DMS 273 (cell line): ENCODE measurements around the gene TKFC.

Experiments
- DNase-seq: peaks from one replicate; lab custom pipeline; 2025; ENCODE audit not compliant: unreplicated experiment; lab: John Stamatoyannopoulos, UW

Gene TKFC

DNA sequence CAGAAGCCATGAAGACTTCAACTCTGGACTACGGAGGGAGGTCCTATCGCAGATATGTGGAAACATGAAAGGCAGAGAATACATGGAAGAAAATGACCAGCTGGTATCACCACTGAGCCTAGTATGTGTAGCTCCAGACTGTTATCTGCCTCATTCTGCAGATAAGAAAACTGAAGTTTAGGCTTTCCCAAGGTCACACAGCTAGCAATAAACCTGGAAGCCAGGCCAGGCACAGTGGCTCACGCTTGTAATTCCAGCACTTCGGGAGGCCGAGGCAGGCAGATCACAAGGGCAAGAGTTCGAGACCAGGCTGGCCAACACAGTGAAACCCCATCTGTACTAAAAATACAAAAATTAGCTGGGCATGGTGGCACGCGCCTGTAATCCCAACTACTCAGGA, 22.3 kb upstream of the TKFC start:
- DNase-seq: no peak

DNA sequence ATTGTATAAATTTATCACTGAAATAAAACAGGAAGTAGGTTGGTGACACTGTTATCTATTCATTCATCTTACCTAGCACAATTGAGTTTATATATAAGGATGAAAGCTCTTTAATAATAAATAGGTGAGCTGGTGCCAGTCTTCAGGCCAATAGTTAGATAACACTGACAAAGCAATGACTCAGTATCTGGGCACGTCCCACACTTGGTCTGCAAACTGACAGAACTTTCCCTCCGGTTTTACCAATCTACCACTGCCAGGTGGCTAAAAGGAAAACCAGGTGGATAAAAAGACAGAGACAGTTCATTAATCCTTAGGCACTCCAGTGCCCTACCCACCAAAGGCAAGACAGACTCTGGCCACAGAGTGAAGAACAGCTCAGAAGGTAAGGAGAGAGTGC, 17.8 kb upstream of the TKFC start:
- DNase-seq: no peak

DNA sequence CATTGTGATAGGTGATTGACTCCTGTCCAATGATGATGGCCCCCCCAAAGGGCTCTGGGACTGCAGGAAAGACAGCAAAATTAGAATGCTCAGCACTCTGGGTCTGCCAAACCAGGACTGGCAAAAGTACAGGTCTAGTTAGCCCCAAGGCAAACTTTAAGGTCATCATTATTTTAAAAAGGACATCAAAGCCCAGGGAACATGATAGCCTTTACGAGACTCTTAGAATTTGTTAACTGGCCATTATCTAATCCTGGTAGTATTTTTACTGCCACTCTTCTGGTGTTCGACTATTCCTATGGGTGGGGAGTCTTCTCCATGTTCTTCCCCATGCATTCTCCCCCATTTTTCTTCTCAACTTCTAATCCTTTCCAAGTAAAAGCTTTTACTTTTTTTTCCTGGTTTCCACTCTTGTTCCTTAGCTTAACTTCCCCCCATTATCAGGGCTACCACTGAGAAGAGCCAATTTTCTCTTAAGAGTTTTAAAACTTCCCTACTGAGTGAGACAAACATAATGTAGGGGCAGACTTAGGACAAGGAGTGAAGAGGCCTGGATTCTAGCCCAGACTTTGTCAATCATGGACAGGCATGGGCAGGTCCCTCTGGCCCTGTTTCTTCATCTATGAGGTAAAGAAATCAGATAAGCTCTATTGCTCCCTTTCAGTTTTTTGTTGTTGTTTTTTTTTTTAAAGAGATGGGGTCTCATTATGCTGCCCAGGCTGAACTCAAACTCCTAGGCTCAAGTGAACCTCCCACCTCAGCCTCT, 7.2 kb upstream of the TKFC start:
- DNase-seq: peak; percentile 62

GRCh38 chr11:61327669-61328071, 5.4 kb upstream of the TKFC start:
- no peak for DNase-seq

GRCh38 chr11:61328351-61328750, 4.7 kb upstream of the TKFC start:
- no peak for DNase-seq

DNA sequence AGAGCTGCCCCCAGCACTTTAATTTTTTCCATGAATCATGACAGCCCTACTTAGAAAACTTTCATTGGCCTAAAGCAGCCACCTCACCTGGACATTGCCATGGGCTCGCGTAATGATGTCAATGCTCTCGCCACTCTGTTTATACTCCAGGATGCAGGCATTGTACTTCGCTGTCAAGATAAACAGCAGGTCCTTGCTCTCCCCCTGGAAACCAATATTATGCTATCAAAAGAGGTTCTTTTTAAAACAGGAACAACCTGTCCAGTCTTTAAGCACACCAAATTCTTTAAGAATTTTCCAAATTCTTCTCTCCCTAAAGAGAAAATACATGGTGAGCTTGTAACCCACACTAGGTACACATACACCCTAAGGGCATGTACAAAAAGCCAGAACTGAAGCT, 3.2 kb upstream of the TKFC start:
- no peak for DNase-seq

DNA sequence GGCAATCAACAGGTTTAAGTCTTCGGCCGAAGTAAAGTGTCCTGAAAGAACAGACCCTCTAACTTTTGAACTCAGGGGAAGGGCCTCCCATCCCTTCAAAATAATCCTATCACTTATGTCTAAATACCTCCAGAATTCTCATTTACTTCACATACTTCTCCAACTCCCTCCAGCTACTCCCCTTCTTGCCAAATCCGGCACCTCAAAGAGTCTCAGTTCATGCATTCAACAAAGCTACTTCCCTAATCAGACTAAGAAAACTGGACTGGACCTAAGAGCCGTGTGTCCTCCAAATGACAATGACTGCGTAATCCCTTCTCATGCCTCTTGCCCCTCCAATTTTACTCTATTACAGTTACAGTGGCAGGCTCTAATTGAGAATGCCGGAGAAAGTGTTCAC, 1.4 kb upstream of the TKFC start:
- no peak for DNase-seq

GRCh38 chr11:61332281-61332796, 689 bp upstream of the TKFC start:
- DNase-seq: peak; percentile 51

GRCh38 chr11:61333550-61334433, 764 bp downstream of the TKFC start:
- no peak for DNase-seq

DNA sequence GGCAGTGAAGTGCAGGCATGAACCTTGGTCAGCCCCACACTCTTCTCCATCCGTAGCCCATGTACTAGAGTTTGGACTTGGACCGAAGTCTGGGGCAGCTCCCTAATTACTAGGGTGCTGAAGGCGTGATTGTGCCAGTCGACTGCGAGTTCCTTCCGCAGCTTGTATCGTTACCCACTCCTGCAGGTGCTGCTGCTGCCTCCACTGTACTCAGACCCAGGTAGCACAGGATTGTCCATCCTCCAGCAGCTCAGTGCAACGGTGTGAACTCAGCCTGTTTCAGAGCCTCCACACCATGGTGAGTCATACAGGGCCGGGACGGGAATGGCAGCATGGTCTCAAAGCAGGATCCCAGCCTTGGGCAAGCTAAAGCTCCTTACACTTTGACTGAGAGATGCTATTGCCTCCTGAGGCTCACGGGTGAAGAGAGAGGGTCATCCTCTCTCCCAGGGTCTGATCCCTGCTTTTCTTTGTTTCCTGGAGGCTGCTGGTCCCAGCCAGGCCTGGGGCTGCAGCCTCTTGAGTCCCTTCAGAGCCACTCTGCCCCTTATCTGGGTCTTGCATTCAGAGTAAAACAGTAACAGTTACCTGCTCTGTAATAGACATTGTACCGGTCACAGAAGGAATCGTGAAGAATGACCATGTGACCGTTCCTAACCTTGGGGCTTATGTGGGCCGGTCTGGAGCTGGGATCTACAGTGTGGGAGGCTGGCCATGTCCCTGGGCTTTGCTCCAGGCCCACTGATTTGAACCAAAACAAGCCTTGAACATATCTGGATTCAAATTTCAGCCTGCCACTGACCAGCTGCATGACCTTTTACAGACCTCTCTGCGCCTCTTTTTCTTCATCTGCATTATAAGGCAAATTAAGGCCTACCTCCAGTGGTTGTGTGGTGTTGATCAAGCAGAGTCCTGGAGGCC, 1.7 kb downstream of the TKFC start:
- no peak for DNase-seq

GRCh38 chr11:61335355-61335710, 2.3 kb downstream of the TKFC start:
- no peak for DNase-seq

- DNase-seq: peak; percentile 87
Observed at GRCh38 chr11:61336171-61336935, 3.3 kb downstream of the TKFC start.

GRCh38 chr11:61337706-61338470, 4.9 kb downstream of the TKFC start:
- no peak for DNase-seq

DNA sequence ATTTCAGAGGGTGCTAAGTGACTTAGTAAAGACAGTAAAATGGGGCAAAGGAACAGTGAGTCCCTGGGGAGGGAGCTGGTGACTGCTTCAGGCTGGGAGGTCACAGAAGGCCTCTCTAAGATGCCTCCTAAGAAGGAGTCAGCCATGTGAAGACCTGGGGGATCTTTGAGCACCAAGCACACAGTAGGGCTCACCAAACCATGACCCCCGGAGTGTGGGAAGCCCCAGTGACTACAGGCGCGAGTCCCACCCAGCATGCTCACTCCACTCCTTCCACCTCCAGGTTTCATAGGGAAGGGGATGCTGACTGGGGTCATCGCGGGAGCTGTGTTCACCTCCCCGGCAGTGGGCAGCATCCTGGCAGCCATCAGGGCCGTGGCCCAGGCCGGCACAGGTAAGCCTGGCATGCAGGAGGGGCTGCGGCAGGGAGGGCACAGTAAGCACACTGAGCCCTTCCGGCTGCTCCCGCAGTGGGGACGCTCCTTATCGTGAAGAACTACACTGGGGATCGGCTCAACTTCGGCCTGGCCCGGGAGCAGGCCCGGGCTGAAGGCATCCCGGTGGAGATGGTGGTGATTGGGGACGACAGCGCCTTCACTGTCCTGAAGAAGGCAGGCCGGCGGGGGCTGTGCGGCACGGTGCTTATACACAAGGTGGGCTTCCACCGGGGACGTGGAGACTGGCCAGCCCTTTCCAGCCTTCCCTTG, 5.9 kb downstream of the TKFC start:
- DNase-seq: no peak

DNA sequence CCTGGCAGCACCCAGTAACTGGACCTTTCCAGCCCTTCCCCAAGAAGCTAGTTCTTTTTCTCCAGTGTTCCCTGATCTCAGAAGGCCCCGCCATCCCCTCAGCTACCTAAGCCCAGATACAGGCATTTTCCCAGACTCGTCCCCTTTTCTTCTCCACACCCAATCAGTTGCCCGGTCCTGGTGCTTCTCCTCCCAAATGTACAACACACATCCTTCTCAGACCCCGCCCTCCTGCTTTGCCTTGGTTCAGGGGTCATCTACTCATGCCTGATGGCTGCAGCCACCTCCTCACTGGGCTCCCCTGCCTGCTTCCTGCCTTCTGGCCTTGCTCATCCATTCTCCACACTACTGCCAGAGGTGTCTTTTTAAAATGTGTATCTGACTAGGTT, 6.5 kb downstream of the TKFC start:
- no peak for DNase-seq

- no peak for DNase-seq
Observed at GRCh38 chr11:61340979-61341378, 8.0 kb downstream of the TKFC start.

- no peak for DNase-seq
Observed at GRCh38 chr11:61341706-61342105, 8.7 kb downstream of the TKFC start.

DNA sequence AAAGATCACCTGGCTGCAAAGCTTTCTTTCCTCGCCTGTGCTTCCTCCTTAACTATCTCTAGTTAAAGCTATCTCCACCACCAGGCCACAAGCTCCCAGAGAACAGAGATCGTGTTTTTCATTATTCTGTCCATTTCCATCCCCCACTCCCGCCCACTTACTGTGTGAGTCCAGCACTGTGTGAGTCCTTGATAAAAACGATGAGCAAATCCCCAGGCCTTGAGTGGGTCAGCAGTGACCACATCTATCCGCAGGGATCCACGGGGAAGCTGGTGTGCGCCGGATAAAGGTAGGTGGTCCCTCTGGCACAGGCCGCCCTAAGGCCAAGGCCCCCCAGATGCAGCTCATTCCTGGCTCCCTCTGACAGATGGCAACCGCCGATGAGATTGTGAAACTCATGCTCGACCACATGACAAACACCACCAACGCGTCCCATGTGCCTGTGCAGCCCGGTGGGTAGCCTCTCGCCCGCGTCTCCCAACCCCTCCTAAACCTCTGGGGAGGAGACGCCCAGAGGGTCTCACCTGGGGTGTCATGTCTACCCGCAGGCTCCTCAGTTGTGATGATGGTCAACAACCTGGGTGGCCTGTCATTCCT, 9.3 kb downstream of the TKFC start:
- no peak for DNase-seq
